Measurements from ENCODE around the gene PRDM4.
A peak's percentile ranks its signal among the peaks of the same experiment; 100 is the strongest.

The PRDM4 gene

GRCh38 chr12:107760809-107761501, at the start of gene PRDM4 (continued):
- TF ChIP-seq ZNF518A (tag by site-specific recombination; conservative IDR thresholded peaks at IDR 0.05; ENCODE audit: low read depth) (peak; percentile 27; the same call in 1 of the 2 replicates), ZIC2 (tag by site-specific recombination; IDR thresholded peaks at IDR 0.05) (0 out of 2 replicates have a peak, but pooled peaks have one; percentile 25), ZNF792 (tag by site-specific recombination; IDR thresholded peaks at IDR 0.05) (no peak), ZBTB17 (tag by site-specific recombination; IDR thresholded peaks at IDR 0.05) (peak; percentile 98), ZNF561 (tag by site-specific recombination; IDR thresholded peaks at IDR 0.05; ENCODE audit: borderline replicate concordance) (peak; percentile 93), GFI1B (tag by site-specific recombination; IDR thresholded peaks at IDR 0.05) (peak; percentile 13; the same call in 1 of the 2 replicates), ZNF148 (tag by site-specific recombination; IDR thresholded peaks at IDR 0.05; ENCODE audit: borderline replicate concordance) (no peak), KLF10 (tag by site-specific recombination; IDR thresholded peaks at IDR 0.05) (peak; percentile 83), ZNF76 (tag by site-specific recombination; IDR thresholded peaks at IDR 0.05; ENCODE audit: borderline replicate concordance, low read depth) (no peak), ZNF596 (tag by site-specific recombination; IDR thresholded peaks at IDR 0.05) (peak; percentile 44; the same call in 1 of the 2 replicates), ZNF214 (tag by site-specific recombination; IDR thresholded peaks at IDR 0.05; ENCODE audit: borderline replicate concordance) (no peak), ZFP41 (tag by site-specific recombination; IDR thresholded peaks at IDR 0.05; ENCODE audit: borderline replicate concordance) (no peak), ZNF423 (tag by site-specific recombination; IDR thresholded peaks at IDR 0.05) (no peak), ZNF677 (tag by site-specific recombination; IDR thresholded peaks at IDR 0.05) (no peak), ZBTB44 (tag by site-specific recombination; IDR thresholded peaks at IDR 0.05) (peak; percentile 46; the same call in 1 of the 2 replicates), GLIS2 (tag by site-specific recombination; IDR thresholded peaks at IDR 0.05) (peak; percentile 59; the same call in 1 of the 2 replicates), KLF9 (tag by site-specific recombination; IDR thresholded peaks at IDR 0.05; ENCODE audit: low read depth) (peak; percentile 32; the same call in 1 of the 2 replicates), ZNF707 (tag by site-specific recombination; IDR thresholded peaks at IDR 0.05) (no peak), ZNF10 (tag by site-specific recombination; IDR thresholded peaks at IDR 0.05) (no peak), GLIS1 (tag by site-specific recombination; IDR thresholded peaks at IDR 0.05) (0 out of 2 replicates have a peak, but pooled peaks have one; percentile 21), ZNF341 (tag by site-specific recombination; IDR thresholded peaks at IDR 0.05; ENCODE audit: low read depth) (peak; percentile 90), OVOL3 (tag by site-specific recombination; IDR thresholded peaks at IDR 0.05) (no peak), ZNF621 (tag by site-specific recombination; IDR thresholded peaks at IDR 0.05) (no peak), REPIN1 (tag by site-specific recombination; IDR thresholded peaks at IDR 0.05; ENCODE audit: low read depth) (no peak), ZNF2 (tag by site-specific recombination; IDR thresholded peaks at IDR 0.05) (no peak), SP2 (tag by site-specific recombination; IDR thresholded peaks at IDR 0.05) (peak; percentile 59), ZBTB8A (tag by site-specific recombination; IDR thresholded peaks at IDR 0.05) (peak; percentile 99)

Data from HEK293 (cell line).